Mucosa of descending colon (tissue), 3 donors: Measurements from ENCODE around the gene TMEM154. TPM values are rescaled to one million over a fixed set of nuclear protein-coding genes. Genes with fewer than 3 reads are reported as not detected.

ENCODE experiments used
- ATAC-seq: fragments of 200-7000 bp; cut with Tn5 transposase; one replicate; pipeline ENCODE4 v1.9.1; 2020; ENCODE audit warnings: mild to moderate bottlenecking, moderate library complexity
- DNase-seq, 3 donors: peaks; one replicate each; pipeline ENCODE4 v3.0.0-alpha.2; 2020
- H3K36me3 ChIP-seq: fragments of 200-600 bp; one replicate; pipeline ENCODE4 v1.8.0; 2021; ENCODE audit warnings: low read depth, mild to moderate bottlenecking
- H3K4me1 ChIP-seq: fragments of 200-600 bp; one replicate; pipeline ENCODE4 v1.8.0; 2021; ENCODE audit warnings: low read depth, mild to moderate bottlenecking
- H3K4me3 ChIP-seq: fragments of 200-600 bp; one replicate; pipeline ENCODE4 v1.8.0; 2021; ENCODE audit warnings: mild to moderate bottlenecking
- H3K9me3 ChIP-seq: fragments of 200-600 bp; one replicate; pipeline ENCODE4 v1.8.0; 2021; ENCODE audit warnings: mild to moderate bottlenecking
- CTCF ChIP-seq: fragments of 200-600 bp; IDR thresholded peaks from one replicate; pipeline ENCODE4 v1.8.0; 2022; ENCODE audit warnings: antibody characterized with exemption, mild to moderate bottlenecking
- intact Hi-C, 2 donors: fragments of 100-400 bp; cut with DNase I in 1 of 2; cut with micrococcal nuclease in 1 of 2; formaldehyde crosslinking; loops; one replicate each; pipeline versions ENCODE4 v1.11.0 to v1.11.1; 2022; cut with DNase I, micrococcal nuclease
- total RNA-seq, 3 donors: library from RNA; stranded (reverse); fragmentation: NEBNext Ultra II Directional in 2 of 3; extraction: Animal tissue kit (Norgen Biotek cat#: 25700) in 2 of 3; gene quantifications; one replicate each; pipeline versions ENCODE4 v1.2.1 to v1.2.4, GENCODE V29; 2021 to 2023
- donor health status: DM: no; HTN: no; CAD: no; lungs with moderate emphysema.
- donor health status: DM: no; HTN: no; CAD: no.
- donor health status: DM: no; HTN: yes; CAD: no.

Gene TMEM154
- total RNA-seq, 3 donors from 2014 or later: 1.5 to 6.5 (median 1.8) TPM

- intact Hi-C loops: no loop called here
- no peak for TF ChIP-seq CTCF
- no peak overlapping the region for H3K4me3 ChIP-seq
- no peaks in the 10 kb centered on the region for H3K36me3 ChIP-seq
- DNase-seq (no peak), ATAC-seq (no peak)
- no peaks in the 10 kb centered on the region for H3K4me1 ChIP-seq
- H3K9me3 ChIP-seq: no peaks in the 10 kb centered on the region
Measured at GRCh38 chr4:152579107-152579764, 100.6 kb downstream of the TMEM154 start.

GRCh38 chr4:152578670-152579069, 101.1 kb downstream of the TMEM154 start:
- TF ChIP-seq CTCF: no peak
- Histone ChIP-seq H3K4me1 (no peaks in the 10 kb centered on the region), H3K4me3 (no peak overlapping the region), H3K36me3 (no peaks in the 10 kb centered on the region), H3K9me3 (no peaks in the 10 kb centered on the region)
- intact Hi-C loops: no loop called here
- DNase-seq (no peak), ATAC-seq (no peak)

GRCh38 chr4:152577708-152578396, 101.9 kb downstream of the TMEM154 start:
- no peak for ATAC-seq
- no peaks in the 10 kb centered on the region for H3K4me1 ChIP-seq
- no peaks in the 10 kb centered on the region for H3K36me3 ChIP-seq
- TF ChIP-seq CTCF: no peak
- no peak overlapping the region for H3K4me3 ChIP-seq
- intact Hi-C loops: no loop called here
- H3K9me3 ChIP-seq: no peaks in the 10 kb centered on the region
- DNase-seq: no peak

GRCh38 chr4:152575533-152575932, 104.3 kb downstream of the TMEM154 start:
- DNase-seq (no peak), ATAC-seq (no peak)
- Histone ChIP-seq H3K4me1 (no peaks in the 10 kb centered on the region), H3K9me3 (no peaks in the 10 kb centered on the region), H3K36me3 (no peaks in the 10 kb centered on the region), H3K4me3 (no peak overlapping the region)
- intact Hi-C loops: no loop called here
- no peak for TF ChIP-seq CTCF

GRCh38 chr4:152573861-152574260, 105.9 kb downstream of the TMEM154 start:
- DNase-seq (no peak), ATAC-seq (no peak)
- intact Hi-C loops: no loop called here
- Histone ChIP-seq H3K36me3 (no peaks in the 10 kb centered on the region), H3K9me3 (no peaks in the 10 kb centered on the region), H3K4me3 (no peak overlapping the region), H3K4me1 (no peaks in the 10 kb centered on the region)
- TF ChIP-seq CTCF: no peak
